Breast epithelium (tissue), 3 donors: ENCODE data around the gene PRR33.

Source experiments
- POLR2A ChIP-seq: fragments of 450-650 bp; IDR thresholded peaks from one replicate; pipeline ENCODE4 v1.6.1; 2016; ENCODE audit warnings: antibody characterized with exemption, mild to moderate bottlenecking, moderate library complexity
- TF ChIP-seq, protein P1 (sequence below), 3 donors: fragments of 450-650 bp; IDR thresholded peaks; one replicate each; pipeline ENCODE4 v1.5.1; 2016 to 2017; ENCODE audit warnings: antibody characterized with exemption in 3 of 3, mild to moderate bottlenecking in 3 of 3, moderate library complexity in 3 of 3

DNA sequence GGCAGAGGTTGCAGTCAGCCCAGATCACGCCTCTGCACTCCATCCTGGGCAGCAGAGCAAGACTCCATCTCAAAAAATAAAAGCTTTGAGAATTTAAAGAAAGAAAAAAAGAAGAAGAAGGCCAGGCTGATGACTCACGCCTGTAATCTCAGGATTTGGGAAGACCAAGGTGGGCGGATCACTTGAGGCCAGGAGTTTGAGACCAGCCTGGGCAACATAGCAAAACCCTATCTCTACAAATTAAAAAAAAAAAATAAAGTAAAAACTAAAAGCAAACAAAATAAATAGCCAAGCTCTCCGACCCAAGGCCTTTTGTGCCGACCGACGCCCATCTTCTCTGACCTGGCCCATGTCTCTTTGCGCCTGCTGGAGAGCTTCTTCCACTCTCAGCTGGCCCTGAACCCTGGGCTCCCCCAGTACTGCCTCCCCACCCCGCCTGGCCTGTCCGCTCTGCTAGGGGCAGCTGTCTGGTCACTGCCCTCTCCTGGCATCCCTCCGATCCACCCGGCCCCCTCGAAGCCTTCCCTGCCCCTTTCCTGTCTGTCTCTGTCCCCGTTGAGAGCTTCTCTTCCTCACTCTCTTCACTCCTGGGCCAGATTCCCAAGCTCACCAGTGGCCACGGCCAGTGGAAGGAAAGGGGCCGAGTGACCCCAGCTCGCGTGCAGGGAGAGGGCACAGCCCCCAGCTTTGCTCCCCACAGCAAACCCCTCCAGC is 43.6 kb downstream of the PRR33 start:
- TF ChIP-seq, protein P1, sequence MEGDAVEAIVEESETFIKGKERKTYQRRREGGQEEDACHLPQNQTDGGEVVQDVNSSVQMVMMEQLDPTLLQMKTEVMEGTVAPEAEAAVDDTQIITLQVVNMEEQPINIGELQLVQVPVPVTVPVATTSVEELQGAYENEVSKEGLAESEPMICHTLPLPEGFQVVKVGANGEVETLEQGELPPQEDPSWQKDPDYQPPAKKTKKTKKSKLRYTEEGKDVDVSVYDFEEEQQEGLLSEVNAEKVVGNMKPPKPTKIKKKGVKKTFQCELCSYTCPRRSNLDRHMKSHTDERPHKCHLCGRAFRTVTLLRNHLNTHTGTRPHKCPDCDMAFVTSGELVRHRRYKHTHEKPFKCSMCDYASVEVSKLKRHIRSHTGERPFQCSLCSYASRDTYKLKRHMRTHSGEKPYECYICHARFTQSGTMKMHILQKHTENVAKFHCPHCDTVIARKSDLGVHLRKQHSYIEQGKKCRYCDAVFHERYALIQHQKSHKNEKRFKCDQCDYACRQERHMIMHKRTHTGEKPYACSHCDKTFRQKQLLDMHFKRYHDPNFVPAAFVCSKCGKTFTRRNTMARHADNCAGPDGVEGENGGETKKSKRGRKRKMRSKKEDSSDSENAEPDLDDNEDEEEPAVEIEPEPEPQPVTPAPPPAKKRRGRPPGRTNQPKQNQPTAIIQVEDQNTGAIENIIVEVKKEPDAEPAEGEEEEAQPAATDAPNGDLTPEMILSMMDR (IDR thresholded peaks at IDR 0.05): no peak
- TF ChIP-seq POLR2A: no peak
